ENCODE results near the gene LIX1L.
A peak's percentile ranks its signal among the peaks of the same experiment; 100 is the strongest.

The LIX1L gene

DNA sequence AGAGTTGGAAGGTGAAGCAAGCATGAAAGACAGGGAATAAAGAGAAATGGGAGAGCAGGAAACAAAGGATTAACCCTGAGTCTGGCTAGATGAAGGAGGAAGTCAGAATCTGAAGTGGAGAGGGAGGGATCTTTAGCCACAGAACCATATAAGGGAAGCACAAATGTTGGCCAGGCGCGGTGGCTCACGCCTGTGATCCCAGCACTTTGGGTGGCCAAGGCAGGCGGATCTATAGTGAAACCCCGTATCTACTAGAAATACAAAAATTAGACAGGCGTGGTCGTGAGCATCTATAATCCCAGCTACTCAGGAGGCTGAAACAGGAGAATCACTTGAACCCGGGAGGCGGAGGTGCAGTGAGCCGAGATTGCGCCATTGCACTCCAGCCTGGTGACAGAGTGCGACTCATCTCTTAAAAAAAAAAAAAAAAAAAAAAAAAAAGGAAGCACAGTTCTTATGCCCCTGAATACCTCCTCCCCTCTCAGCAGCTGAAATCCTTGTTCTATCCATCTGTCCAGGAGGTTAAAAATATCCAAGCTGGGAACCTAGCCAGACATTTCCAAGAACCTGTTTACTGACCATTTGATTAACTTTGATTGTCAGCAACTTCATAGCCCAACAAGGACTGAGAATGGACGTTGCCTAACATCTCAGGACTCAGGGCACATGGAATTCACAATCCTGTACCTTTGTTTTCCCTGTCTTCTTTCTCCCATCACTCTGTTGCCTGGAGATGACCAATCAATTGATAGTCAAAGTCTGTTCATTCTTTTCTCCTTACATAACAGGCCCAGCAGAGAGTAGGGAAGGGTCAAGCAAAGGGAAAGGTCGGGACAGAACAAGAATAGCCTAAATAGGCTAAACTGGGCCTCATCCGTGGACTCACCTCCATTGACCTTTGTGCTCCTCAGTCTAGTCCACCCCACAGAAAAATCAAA is 28.0 kb upstream of the LIX1L start:
- DNase-seq (ENCODE audit: low spot score), result no peak

- no peak for DNase-seq (ENCODE audit: low spot score)
Observed at GRCh38 chr1:145985129-145985501, 27.3 kb upstream of the LIX1L start.

GRCh38 chr1:145983960-145984830 is 26.4 kb upstream of the LIX1L start:
- no peak for DNase-seq (ENCODE audit: low spot score)

- no peak for DNase-seq (ENCODE audit: low spot score)
Observed at GRCh38 chr1:145983206-145983675, 25.4 kb upstream of the LIX1L start.

DNA sequence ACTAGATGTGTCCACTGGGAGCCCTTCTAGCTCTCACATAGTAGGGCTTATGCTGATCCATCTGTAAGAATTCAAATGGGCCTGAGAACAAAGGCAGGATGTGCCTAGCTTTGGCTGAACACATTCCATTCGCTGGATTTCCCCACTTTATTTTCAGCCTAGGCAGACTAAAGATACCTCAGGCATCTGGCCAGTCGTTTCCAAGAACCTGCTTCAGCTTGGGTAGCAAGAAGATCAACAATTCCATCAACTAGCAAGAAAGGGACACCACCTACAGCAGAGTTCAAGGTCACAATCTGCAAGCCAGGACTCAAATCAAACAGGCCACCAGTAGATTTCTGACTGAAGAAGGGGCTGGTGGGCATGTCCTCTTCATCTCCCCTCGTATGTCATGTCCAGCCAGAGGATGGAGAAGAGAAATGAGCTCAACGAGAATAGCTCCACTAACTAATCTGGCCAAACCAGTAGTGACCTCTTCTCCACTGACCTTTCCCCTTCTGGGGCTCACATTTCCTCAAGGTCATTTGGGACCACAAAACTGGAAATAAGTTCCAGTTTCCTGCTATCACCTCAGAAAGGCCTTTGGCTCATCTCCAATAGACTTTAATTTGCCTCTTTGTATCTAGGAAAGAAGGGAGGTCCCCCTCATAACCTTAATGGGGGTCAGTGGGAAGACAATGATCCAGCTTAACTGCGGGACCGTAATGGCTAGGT is 24.4 kb upstream of the LIX1L start:
- no peak for DNase-seq (ENCODE audit: low spot score)

- DNase-seq (ENCODE audit: low spot score), result no peak
Observed at GRCh38 chr1:145980457-145980994, 22.7 kb upstream of the LIX1L start.

DNA sequence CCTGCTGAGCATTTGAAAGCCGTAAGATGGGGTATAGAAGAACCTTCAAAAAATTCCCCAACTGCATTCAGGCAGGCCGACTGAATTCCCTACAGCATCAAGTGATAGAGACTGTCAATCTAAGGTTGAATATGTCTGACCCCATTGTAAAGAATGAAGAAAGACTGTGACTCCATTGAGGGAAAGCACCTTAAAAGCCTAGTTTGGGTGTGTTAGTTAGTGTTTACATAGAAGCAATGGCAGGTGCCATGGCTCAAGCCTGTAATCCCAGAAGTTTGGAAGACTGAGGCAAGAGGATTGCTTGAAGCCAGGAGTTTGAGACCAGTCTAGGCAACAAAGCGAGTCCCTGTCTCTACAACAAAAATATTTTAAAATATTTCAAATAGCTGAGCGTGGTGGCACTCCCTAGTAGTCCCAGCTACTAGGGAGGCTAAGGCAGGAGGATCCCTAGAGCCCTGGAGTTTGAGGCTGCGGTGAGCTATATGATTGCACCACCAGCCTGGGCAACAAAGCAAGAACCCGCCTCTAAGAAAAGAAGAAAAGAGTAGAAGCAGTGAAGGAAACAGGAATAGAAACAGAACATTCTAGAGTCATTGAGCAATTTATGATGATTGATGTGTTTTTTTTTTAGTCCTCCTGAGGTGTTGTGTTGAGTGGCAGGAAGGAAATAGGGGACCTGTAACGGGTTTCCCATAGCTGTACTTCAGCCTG is 22.1 kb upstream of the LIX1L start:
- DNase-seq (ENCODE audit: low spot score), result no peak

DNA sequence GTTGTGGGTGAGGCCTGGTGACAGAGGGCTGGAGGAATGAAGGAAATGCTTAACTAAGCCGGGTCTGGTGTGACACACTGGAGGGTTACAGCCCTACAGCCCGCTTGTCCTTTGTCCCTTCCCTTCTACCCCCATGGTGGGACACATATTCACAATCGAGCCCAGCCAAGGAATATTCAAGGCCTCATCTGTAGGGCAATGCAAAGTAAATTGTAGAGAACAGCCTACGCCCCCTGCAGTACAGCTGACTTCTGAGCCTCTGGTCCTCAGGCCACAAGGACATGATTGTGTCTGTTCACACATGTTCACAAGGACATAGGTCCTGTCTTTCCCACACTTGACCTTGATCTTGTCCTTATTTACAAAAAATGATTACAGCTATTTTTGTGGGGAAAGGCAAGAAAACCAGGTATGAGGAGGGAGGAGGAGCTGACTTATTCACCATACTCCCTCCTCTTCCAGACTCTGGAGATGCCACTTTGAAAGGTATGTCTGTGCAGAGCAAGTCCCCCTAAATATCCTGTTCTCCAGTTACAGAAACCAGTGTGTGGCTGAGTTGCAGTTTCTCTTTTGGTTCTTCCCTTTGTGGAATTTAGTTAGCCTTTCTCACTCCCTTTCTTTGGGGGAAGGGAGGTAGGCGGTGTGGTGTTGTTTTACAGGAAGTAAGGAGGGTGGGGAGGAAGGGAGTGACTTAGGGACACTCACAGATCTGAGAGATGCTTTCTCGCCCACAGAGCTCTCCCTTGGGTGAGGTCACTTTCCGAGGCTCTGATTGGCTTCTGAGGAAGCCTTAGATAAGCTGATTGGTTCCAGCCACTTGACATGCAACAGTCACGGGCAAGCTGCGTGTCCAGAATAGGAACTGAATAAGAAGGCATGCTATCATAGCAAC is 21.3 kb upstream of the LIX1L start:
- DNase-seq (ENCODE audit: low spot score), result peak; percentile 99

GRCh38 chr1:145978471-145978853 is 20.6 kb upstream of the LIX1L start:
- no peak for DNase-seq (ENCODE audit: low spot score)

GRCh38 chr1:145977486-145978470 is 20.0 kb upstream of the LIX1L start:
- peak; percentile 84 for DNase-seq (ENCODE audit: low spot score)

- DNase-seq (ENCODE audit: low spot score), result no peak
Observed at GRCh38 chr1:145977016-145977415, 19.2 kb upstream of the LIX1L start.

- no peak for DNase-seq (ENCODE audit: low spot score)
Observed at GRCh38 chr1:145975216-145975615, 17.4 kb upstream of the LIX1L start.

GRCh38 chr1:145974721-145975120 is 16.9 kb upstream of the LIX1L start:
- no peak for DNase-seq (ENCODE audit: low spot score)

DNA sequence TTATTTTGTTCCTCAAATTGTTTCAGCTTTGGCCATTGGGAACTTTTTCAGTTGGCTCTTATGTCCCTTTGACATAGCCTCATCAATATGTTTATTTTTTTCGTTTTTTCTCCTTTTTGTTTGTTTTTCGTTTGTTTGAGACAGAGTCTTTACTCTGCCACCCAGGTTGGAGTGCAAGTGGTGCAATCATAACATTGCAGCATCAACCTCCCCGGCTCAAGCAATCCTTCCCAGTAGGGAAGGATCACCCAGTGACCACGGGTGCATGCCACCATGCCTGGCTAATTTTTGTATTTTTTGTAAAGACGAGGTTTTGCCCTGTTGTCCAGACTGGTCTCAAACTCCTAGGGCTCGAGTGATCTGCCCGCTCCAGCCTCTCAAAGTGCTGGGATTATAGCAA is 14.8 kb upstream of the LIX1L start:
- no peak for DNase-seq (ENCODE audit: low spot score)

DNA sequence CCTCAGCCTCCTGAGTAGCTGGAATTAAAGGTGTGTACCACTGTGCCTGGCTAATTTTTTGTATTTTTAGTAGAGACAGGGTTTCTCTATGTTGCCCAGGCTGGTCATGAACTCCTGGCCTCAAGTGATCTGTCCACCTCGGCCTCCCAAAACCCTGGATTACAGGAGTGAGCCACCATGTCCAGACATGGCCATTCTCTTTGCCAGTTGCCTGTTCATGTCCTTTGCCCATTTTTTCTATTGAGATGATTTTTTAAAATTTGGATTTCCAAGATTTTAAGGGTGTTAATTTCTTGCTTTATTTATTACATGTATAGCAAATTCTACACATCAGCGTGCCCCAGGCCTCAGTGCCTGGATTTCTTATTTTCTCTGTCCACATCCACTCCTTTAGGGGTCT is 9.5 kb upstream of the LIX1L start:
- DNase-seq (ENCODE audit: low spot score), result no peak

GRCh38 chr1:145965119-145965744 is 7.4 kb upstream of the LIX1L start:
- DNase-seq (ENCODE audit: low spot score), result no peak

- DNase-seq (ENCODE audit: low spot score), result peak; percentile 93
Observed at GRCh38 chr1:145964328-145965118, 6.7 kb upstream of the LIX1L start, which contains the start of the genes ANKRD34A and POLR3GL. Gene ANKRD34A (minus strand): TSS chr1:145964575. CDS start chr1:145961759, 2,816 bp downstream. Gene POLR3GL (plus strand): TSS chr1:145964690. CDS start chr1:145974866, 10,176 bp downstream.

Data from SK-N-DZ (cell line).